HG03469 (cell line): Measurements from ENCODE around the gene MAGI2.
"Not testable (repeated sequence)": the region's sequence is repeated elsewhere in the genome, so short reads cannot be mapped to it uniquely, and the experiment has no call there.

ENCODE experiments used
- ATAC-seq: cut with Tn5 transposase; IDR thresholded peaks from one replicate; pipeline ENCODE4 v1.9.1; 2021; ENCODE audit warnings: mild to moderate bottlenecking, moderate library complexity, moderate number of reproducible peaks; ENCODE audit not compliant: unreplicated experiment

Gene MAGI2

DNA sequence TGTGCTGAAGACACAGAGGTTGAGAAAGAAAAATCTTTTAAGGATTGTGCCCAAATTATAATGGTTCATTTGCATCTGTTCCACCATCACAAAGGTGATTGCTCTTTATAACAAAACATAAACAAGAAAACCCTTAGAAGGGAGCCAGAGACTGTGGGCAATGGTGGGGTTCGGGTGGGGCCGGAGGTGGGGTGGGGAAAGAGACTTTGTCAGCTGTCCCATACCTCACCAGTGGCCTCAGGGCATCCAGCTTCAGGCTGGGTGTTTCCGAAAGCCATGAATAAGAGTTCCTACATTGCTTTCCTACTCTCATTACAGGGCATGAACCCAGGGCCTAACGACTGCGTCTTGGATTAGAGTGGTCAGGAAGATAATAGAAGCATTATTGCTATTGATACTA lies 1427.0 kb downstream of the MAGI2 start:
- ATAC-seq: no peak

DNA sequence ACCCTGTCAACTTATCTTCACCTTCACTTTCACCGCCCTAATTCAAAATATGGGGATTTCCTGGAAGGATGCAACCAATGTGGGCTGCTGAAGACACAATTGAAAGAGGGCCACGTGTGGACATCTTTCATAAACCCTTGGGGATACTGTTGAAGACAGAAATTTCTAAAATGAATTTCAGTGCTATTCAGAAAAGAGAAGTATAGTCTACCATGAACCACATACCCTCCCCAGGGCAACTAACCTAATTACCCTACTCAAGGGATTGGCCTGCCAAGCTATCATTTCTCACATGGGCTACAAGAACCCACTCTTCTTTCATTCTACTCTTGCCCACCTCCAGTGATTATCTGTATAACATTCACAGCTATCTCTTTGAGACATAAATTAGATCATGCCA lies 1428.9 kb downstream of the MAGI2 start:
- ATAC-seq: no peak

DNA sequence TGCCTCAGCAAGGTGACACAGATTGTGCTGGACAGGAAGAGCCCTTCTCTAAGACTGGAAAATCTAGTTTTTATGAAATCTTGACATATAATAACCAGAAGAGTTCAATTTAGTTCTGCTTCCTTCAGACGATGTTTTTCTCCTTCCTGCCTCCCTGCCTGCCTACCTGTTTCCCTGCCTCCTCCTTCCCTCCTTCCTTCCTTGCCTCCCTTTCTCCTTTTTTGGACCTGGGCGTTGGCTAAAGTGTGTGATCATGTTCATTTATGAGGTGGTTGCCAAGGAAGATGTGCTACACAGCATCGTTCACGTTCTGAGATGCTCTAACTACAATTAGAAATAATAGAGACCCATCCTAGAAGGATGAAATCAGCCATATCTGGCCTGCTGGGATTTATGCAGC lies 1430.3 kb downstream of the MAGI2 start:
- ATAC-seq: no peak

DNA sequence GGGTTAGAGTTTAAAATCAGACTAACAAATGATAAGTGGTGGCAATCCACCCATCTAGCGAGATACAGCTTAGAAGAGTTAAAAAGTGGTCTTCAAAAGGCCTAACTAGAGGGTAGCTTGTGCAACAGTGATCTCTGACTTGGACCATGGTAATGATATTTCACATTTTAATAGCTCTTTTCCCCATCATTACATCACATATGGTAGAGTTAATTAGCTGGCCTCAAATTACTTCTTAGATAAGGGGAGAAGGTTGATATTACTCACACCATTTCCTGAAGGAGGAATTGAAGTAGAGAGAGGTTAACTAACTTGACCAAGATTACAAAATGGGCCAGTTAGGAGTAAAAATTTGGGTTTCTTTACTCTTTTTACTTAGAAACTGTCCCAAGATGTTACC lies 1431.3 kb downstream of the MAGI2 start:
- ATAC-seq: no peak

DNA sequence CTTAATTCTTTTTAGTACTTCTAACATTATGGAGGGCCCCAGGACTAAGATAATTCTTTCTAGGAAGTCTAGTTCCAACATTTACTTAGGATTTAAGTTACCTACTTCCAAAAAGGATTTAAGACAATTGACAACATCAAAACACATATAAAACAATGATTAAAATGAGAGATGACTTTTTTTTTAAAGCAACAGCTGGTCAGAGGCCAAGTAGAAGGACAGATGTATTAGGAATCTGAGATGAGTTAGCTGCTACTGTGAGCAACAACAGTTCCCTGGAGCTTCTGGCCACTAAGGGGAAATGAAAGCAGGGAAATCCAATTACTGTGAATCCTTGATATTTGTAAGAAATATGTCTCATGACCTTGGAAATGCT lies 1432.6 kb downstream of the MAGI2 start:
- no peak for ATAC-seq

DNA sequence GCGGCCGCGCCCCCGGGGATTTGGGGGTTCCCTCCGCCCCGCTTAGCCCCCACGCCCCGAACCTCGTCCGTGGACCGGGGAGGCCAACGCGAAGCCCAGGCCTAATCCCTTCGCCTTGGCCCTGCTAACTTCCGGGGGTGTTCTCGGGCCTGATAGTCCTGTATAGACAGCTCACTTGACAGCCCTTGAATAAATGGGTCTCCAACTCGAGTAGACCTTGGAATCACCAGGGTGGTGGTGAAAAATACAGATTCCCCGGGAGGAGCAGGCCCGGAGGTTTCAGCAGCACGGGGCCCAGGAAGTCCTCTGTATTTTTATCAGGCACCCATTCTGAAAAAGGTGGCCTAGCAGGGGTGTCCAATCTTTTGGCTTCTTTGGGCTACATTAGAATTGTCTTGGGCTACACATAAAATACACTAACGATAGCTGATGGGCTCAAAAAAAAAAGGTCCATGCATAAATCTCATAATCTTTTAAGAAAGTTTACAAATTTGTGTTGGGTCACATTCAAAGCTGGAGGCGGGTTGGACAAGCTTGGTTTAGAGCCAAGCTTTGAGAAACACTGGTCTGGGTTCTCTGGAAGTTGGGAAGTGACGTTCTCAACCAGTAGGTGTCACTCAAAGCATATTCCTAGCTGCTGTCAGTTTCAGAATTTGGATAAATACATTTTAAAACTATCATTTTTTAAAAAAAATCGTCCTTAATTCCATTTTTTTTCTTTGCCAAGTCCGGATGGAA lies 1433.2 kb downstream of the MAGI2 start:
- peak; percentile 35 for ATAC-seq

DNA sequence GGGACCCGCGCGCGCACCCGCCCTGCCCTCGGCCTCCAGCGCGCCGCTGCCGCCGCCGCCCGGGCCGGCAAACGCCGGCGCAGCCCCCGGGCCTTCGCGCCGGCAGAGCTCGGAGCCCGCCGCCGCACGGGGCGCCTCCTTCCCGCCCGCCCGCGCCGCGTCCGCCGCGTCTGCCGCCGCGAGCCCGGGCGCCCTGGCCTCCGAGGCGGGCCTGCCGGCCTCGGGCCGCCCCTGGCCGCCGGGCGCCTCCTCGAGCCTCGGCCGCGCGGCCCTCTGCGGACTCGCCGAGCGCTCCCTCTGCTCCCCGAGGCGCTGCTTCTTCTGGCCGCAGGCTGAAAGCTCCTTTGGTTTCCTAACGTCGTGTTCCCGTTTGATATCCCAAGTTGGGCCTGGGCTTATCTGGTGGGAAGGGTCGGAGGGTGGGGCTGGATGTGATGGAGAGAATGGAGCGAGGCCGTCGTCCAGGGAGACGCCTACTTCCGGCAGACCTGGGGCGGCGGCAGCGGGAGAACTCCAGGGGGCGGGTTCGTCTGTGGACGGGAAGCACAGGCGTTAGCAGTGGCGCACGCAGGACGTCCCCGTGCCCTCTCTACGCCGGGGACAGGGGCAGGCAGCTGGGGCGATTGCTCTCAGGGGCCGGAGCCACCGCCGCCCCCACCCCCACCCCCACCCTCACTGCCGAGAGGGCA lies 1433.9 kb downstream of the MAGI2 start:
- peak; percentile 68 for ATAC-seq

DNA sequence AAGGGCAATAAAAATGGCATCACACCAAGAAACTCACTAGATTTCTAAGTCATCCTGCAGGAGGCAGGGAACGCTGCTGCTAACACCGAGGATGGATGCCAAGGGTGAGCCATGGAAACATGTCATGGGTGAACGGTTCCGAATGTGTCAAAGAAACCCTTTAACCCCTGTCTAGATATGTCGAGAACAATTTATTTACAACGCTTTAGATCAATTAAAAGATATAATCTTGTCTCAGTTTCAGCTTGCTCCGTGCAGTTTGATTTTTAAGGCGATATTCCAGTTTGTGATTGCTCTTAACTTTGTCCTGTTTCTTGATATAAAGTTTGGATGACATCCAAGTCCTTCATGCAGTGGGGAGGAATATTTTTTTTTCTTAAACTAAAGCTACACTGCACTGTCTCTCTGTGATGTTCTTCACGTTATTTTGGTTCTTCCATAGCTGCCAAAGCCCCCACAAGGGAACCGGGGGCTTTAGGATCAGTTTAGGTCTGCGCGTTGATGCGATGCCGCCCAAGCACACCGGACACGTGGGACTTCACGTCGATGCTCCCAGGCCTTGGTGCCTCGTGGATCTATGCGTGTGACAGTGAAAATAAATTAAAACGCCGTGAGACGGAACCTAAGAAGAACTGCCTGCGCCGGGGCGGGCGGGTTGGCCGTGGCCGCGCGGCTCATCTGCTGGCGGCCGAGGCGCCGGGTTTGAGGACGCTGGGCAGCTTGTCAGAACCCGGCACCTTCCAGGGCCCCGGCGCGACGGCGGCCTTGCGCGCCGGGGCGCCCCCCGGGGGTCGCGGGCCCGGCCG lies 1434.6 kb downstream of the MAGI2 start:
- ATAC-seq: peak; percentile 11

DNA sequence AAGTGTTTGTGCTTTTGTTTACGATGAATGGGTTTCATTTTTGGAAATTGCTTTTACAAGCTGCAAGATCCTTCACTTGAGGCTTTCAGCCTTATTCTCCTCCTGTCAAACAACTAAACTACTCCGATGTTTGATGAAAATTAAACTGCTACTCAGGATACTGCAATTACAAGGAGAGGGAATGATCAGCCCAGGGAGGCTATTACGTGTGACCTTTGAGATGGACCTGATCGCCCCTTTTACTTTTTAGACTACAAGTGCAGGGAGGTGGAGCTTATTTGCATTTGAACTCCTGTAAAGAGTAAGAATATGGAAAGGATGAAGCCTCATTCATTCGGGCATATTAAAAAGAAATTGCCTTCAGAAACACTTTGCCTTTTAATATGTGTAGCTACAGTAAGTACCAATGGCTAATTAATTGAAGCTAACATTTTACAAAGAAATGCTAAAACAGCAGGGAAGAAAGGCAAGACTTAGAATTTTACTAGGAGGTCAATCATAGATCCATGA lies 1435.8 kb downstream of the MAGI2 start:
- ATAC-seq: no peak

DNA sequence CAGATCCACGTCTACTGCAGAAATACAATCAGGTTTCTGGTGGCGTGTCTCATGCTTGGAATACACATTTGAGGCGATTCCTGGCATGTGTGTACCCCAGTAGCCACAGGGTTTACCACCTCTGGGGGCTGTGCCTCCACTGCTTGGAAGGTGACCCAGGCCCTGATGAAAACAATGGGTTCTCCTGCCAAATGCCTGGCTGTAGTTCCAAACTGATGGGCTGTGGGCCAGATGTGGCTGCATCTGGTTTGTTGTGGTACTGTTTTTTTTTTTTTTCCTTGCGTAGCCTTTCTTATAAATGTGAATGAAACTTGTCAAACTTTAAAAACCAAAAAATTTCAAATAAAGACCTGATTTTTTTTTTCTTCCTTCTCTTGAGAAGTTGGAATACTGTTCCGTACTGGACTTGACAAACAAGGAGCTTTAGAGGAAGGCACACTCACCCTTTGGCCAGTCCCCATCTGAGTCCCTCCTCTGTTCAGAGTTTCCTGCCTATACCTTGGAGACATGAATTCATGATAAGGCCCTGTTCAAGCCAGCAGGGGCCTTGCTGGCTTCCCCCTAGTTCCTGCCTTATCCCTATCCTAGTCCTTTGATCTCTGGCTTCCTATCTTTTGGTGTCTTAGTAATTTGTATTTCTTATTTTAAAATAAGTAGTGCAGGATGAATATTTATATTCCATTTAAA lies 1437.8 kb downstream of the MAGI2 start:
- ATAC-seq: no peak

DNA sequence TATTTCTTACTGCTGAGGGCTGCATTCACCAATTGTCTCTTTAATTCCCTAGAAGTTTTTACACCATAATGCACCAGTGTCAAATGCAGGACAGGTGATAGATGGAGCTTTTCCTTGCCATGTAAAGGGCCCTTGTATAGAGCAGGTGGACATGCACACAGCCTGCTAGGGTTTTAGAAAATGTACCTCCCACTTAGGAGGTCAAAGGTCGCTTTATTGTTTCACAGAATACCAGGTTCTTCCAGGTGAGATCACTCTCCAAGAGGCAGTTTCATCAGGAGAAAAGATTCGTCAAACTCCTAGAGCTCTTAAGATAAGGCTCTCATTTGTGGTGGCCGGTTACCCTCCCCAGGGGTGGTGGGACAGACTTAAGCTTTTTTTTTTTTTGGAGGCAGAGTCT lies 1439.1 kb downstream of the MAGI2 start:
- ATAC-seq: no peak

DNA sequence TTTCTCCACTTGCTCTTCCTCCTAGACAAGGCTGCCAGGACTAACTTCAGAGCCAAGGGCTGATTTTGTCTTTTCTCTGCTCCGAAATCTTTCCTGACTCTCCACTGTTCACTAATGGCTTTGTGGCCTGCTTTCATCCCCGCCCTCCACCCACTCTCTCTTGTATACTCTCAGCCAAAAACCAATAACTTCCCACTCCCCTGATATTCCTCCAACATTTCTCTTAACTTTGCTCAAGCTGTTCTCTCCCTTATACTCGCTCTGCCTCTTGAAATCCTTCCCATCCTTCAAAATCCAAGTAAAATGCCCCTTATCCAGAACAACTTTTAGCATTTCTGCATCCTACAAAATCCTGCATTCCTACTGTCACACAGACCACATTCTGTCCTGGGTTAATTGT lies 1440.1 kb downstream of the MAGI2 start:
- no peak for ATAC-seq

DNA sequence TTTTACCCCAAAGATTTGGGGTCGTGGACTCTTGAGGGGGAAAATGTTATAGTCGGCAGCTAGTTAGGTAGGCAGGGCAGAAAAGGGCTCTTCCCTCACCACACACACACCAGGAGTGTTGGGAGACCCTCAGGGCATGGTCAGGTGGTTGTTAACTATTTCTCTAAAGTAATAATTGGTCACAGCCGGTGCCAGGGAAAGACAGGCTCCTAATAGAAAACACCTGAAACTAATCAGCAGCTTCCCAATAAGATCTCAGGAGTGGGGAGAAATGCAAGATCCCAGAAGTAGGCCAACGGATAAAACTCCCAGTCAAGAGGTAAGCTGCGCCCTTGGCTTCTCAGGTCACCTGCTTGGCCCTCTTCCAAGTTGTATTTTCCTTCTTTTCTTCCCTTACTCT lies 1441.8 kb downstream of the MAGI2 start:
- ATAC-seq: no peak

DNA sequence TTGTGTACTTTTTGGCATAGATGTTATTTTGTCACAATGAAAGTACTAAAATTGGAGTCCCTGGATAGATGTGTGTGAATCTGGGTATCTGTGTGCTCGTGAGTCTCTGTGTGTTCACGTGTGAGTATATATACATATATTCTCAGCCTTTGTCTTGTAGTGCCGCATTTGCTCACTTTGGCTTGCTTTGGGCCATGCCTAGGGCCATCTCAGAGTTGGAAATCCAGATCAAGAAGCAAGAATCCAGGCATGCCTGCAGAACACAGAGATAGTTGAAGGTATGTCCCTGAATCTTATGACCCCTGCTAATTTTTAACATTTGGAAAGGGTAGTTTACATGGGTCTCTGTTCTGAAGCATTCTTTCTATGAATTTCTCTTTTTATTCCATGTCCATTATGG lies 1446.2 kb downstream of the MAGI2 start:
- ATAC-seq: no peak

DNA sequence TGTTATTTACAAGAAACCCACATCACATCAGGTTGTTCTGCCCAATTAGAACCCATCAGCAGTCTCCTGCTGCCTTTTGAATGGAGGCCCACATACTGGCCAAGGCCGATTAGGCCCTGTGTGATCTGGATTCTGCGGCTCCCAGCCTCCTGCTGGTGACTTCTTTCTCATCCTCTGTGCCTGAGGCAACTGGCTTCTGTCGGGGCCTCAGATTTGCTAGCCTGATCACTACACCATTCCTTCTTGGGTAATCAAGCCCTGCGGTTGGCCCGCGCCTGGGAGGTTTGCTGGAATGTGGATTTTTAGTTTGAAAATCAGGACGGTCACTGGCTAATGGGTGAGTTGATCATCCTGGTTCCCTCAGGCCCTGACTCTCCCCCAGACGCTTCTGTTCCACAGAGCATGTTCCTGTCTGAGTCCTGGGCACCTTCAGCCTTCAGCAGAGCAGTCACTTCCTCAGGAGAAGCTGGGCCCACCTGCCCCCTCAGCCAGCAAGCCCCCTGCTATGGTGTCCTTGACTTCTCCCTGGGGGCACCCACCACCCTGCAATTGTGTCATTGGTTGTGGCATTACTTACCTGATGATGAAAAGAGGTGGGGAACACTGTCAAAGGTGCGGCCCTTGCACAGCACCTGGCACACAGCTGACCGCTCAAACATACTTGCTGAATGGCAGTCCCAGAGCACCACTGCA lies 1447.3 kb downstream of the MAGI2 start:
- no peak for ATAC-seq

DNA sequence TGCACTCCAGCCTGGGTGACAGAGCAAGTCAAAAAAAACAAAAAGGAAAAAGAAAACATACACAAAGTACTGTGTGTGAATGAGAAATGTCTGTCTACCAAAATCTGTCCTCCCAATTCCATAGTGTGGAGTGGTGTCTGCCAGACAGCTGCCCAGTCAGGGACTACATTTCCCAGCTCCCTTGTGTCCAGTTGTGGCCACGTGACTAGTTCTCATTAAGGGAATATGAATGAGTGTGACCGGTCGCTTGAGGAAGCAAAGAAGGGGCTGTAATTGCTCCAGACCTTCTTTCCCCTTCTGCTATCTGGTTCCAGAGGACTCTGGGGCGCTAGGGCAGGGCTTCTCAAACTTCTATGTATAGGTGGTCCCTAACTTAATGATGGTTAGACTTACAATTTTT lies 1450.8 kb downstream of the MAGI2 start:
- no peak for ATAC-seq

DNA sequence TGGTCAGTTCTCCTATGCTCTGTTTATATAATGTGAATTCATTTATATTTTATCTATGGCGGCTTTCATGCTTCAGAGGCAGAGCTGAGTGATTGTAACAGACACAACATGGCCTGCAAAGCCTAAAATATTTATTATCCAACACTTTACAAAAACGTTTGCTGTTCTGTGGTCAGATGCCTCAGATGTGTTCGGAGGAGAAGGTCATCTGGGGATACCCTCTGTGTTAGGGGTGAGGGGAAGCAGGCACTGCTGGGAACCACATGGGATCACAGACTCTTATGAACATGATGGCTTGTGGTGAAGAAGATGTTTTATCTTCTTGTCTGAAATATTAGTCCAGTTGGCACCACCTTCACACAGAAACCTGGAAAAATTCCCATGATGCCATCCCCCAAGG lies 1451.4 kb downstream of the MAGI2 start:
- ATAC-seq: no peak

DNA sequence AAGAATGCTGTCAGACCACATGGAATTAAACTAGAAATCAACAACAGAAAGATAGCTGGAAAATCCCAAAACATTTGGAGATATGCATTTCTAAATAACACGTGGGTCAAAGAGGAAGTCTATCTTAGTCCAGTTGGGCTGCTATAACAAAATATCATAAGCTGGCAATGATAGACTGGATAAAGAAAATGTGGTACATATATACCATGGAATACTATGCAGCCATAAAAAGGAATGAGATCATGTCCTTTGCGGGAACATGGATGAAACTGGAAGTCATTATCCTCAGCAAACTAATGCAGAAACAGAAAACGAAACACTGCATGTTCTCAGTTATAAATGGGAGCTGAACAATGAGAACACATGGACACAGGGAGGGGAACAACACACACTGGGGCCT lies 1454.3 kb downstream of the MAGI2 start:
- ATAC-seq: not testable (repeated sequence)

DNA sequence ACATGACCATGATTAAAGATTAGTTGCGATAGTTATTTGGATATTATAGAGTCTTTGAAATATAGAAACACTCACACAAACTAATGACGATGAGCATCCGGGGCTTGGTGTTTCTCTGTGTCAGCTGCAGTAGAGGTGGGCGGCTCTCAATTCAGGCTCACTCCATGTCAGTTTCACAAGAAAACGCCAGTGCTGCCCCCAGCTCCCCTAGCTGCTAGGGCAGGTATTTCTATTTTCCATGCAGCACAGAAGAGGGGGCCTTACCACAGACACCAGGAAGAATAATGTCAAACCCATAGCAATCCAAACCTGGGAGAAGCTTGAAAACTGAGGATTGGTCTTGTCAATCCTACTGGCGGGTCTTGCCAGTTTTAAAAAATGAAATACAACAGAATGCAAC lies 1457.8 kb downstream of the MAGI2 start:
- ATAC-seq: no peak

DNA sequence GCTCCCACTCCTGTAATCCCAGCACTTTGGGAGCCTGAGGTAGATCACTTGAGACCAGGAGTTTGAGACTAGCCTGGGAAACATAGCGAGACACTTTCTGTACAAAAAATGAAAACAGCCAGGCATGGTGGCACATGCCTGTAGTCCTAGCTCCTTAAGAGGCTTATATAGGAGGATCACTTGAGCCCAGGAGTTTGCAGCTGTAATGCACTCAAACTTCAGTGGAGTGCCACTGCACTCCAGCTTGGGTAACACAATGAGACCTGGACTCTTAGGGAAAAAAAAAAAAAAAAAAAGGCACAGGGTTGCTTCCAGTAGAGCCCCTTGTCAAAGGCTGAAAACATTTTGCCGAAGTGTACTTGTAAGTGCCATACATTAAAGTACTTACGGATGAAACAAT lies 1459.6 kb downstream of the MAGI2 start:
- no peak for ATAC-seq

DNA sequence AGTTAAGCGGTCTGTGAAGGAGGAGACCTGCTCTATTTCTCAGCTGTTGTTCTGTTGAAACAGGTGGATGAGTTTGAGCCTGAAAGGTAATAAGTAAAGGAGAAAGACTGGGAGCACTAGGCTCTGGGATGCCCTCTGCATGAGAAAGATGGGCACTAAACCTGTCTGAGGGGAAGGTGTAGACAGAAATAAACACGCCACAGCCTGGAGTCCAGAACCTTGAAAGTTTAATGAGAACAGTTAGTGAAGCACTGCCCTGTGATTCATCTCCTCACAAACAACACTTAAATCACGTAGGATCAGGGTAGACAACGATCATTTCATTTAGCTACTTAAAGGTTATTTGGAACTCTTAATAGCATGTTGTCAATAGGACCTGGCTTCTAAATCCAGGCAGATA lies 1461.8 kb downstream of the MAGI2 start:
- no peak for ATAC-seq
